ENCODE results near the gene SIK3. TPM values are rescaled to one million over a fixed set of nuclear protein-coding genes. Genes with fewer than 3 reads are reported as not detected.

SIK3 gene
- total RNA-seq, 1 experiment from 2014 or later, result 31.4 TPM

GRCh38 chr11:116903090-116903489, 195.1 kb downstream of the SIK3 start:
- Histone ChIP-seq H3K9me3 (ENCODE audit: control insufficient read depth, low read depth, low read length) (no peaks in the 10 kb centered on the region), H4K5ac (ENCODE audit: insufficient read length, low read depth, low read length) (no peak overlapping the region), H4K91ac (ENCODE audit: insufficient read length, low read depth, low read length) (no peak overlapping the region), H3K56ac (ENCODE audit: insufficient read length, low read depth, low read length) (no peak overlapping the region), H2BK120ac (ENCODE audit: low read depth, low read length, poor library complexity, severe bottlenecking) (no peak overlapping the region), H3K79me2 (ENCODE audit: insufficient read depth, low read length) (no peaks in the 10 kb centered on the region), H3K18ac (ENCODE audit: insufficient read length, low read depth, low read length) (no peak overlapping the region), H3K27ac (ENCODE audit: insufficient read length, low read depth, low read length) (no peak overlapping the region), H3K4ac (ENCODE audit: low read depth, low read length) (no peak overlapping the region), H3K79me1 (ENCODE audit: insufficient read depth, low read depth, low read length, poor library complexity, severe bottlenecking) (no peaks in the 10 kb centered on the region), H2AK5ac (ENCODE audit: insufficient read length, low read length) (no peak overlapping the region), H2BK5ac (ENCODE audit: insufficient read length, low read length) (no peak overlapping the region), H4K8ac (replicated peaks; ENCODE audit: insufficient read length, low read depth, low read length) (no peak overlapping the region), H3K4me1 (ENCODE audit: insufficient read depth, low read length) (no peaks in the 10 kb centered on the region), H2AFZ (ENCODE audit: low read length) (no peak overlapping the region), H3K23ac (ENCODE audit: insufficient read length, low read depth, low read length) (no peak overlapping the region), H3K23me2 (ENCODE audit: insufficient read length, low read depth, low read length, poor library complexity, severe bottlenecking) (no peaks in the 10 kb centered on the region), H3T11ph (ENCODE audit: low read length) (no peak overlapping the region), H3K14ac (ENCODE audit: insufficient read depth, low read length) (no peak overlapping the region), H3K9ac (ENCODE audit: extremely low read depth, insufficient read length, low read length) (no peak overlapping the region), H2BK20ac (ENCODE audit: low read depth, low read length, poor library complexity, severe bottlenecking) (no peak overlapping the region), H2BK12ac (ENCODE audit: insufficient read length, low read depth, low read length) (no peak overlapping the region), H3K4me2 (ENCODE audit: insufficient read depth, insufficient read length, low read length) (no peak overlapping the region), H3K27me3 (ENCODE audit: insufficient read depth, low read length) (no peaks in the 10 kb centered on the region), H4K20me1 (ENCODE audit: control insufficient read depth, insufficient read depth, insufficient read length) (no peaks in the 10 kb centered on the region), H2BK15ac (ENCODE audit: low read depth, low read length) (no peak overlapping the region)
- H3K9me3 Mint-ChIP-seq, result peaks cover 0 to 8% of the 10 kb centered on the region in 2 experiments; a peak in 4 of 5 replicates
- no CpG with 5 or more reads among the region's 1 CpG for WGBS (ENCODE audit: extremely low coverage, insufficient read length, low lambda C conversion rate)
- H3K4me3 Mint-ChIP-seq, result no peak overlapping the region
- TF ChIP-seq CTCF (conservative IDR thresholded peaks at IDR 0.05), result no peak
- DNase-seq, result no peak
- H3K27ac Mint-ChIP-seq, result peak overlapping the region in 1 of 3 experiments; percentile 14; a peak in 2 of 7 replicates
- H3K27me3 Mint-ChIP-seq (ENCODE audit: low read depth), result no peaks in the 10 kb centered on the region
- no peaks in the 10 kb centered on the region for H3K4me1 Mint-ChIP-seq
- peaks cover 8 to 13% (median 11%) of the 10 kb centered on the region in 3 experiments for H3K36me3 Mint-ChIP-seq (ENCODE audit: insufficient read depth in 1 of 3, low read depth in 3 of 3)
